GM18867 (cell line): ENCODE data around the gene NCKAP1.
"Not testable (repeated sequence)": the region's sequence is repeated elsewhere in the genome, so short reads cannot be mapped to it uniquely, and the experiment has no call there.

ENCODE experiments used
- ATAC-seq: cut with Tn5 transposase; IDR thresholded peaks from one replicate; pipeline ENCODE4 v1.9.1; 2021; ENCODE audit warnings: mild to moderate bottlenecking, moderate library complexity; ENCODE audit not compliant: unreplicated experiment

NCKAP1 gene

DNA sequence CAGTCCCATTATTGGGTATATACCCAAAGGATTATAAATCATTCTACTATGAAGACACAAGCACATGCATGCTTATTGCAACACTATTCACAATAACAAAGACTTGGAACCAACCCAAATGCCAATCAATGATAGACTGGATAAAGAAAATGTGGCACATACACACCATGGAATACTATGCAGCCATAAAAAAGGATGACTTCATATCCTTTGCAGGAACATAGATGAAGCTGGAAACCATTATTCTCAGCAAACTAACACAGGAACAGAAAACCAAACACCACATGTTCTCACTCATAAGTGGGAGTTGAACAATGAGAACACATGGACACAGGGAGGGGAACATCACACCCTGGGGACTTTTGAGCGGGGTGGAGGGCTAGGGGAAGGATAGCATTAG lies 158.2 kb downstream of the NCKAP1 start:
- ATAC-seq: not testable (repeated sequence)

DNA sequence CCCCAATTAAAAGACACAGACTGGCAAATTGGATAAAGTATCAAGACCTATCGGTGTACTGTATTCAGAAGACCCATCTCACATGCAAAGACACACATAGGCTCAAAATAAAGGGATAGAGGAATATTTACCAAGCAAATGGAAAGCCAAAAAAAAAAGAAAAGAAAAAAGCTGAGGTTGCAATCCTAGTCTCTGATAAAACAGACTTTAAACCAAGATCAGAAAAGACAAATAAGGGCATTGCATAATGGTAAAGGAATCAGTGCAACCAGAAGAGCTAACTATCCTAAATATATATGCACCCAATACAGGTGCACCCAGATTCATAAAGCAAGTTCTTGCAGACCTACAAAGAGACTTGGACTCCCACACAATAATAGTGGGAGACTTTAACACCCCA lies 161.6 kb downstream of the NCKAP1 start:
- not testable (repeated sequence) for ATAC-seq

DNA sequence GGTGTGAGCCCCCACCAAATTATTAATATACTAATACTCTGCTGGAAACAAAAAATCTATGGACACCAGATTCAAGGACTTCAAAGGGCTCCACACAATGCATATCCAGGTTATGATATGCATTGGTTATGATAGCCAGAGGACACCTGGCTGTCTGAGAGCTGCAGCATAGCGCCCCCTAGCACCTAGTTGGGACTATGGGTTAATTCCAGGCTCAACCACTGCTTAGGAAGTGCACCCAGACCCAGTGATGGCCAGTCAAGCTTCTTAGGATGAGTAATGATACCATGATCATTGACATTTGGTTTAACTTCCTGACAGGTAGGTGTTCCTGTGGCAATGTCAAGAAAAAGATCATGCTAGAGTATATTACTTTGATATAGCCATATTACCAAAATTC lies 168.0 kb downstream of the NCKAP1 start:
- no peak for ATAC-seq

DNA sequence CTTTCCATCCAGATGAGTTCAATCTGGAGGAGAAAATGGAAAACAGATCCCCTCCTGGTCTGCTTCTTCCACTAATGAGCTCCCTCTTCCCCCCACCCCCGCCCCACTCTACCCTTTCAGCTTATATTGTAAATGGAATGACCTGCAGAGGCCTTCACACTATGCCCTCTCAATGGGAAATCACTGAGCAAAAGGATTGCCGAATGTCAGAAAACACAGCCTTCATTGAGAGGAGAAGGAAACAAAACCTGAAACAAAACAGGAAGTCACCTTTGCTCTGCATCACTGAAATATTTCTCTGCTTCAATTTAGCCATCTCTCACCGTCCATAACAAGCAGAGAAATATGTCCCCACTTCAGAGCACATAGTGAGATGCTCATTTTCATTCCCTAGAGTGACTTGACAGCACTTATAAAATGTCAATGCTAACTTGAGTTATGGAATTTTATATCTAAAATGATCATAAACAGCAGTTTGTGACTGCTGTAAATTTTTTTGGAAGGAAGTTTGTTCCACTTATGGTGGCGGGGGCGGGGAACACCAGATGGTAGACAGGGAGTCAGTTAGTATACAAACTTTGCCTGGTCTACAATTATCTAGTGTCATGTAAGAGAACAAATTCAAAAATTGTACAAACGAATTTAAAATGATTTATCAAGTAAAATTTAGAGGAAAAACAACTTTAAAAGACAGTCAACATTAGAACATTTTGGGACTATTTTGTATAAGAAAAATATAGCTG lies 170.0 kb downstream of the NCKAP1 start:
- peak; percentile 60 for ATAC-seq

DNA sequence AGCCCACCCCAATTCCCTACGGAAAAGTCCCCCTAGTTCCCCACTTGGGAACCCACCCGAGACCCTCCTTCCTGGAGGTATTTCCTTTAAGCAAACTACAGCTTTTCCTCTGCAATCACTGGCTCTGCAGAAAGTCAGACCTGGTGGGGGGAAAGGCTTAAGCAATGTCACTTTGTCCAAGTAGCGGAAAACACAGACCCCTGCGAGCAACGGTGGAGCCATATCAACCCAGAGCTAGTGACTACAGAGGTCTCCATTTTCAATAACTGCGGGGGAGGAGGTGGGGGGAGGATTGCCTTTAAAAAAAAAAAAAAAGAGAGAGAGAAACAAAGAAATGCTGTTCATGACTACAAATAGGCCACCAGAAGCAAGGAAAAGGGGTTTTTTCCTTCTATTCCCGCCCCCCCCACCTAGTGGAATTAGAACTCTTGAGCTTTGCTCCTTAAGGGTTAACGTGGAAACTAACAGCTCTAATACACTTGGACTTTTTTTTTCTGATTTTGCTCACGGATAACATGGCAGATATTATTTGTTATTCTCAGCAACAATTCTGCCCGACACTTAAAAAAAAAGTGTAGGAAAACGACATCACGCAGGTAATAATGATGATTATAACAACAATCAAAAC lies 170.7 kb downstream of the NCKAP1 start:
- ATAC-seq: no peak

DNA sequence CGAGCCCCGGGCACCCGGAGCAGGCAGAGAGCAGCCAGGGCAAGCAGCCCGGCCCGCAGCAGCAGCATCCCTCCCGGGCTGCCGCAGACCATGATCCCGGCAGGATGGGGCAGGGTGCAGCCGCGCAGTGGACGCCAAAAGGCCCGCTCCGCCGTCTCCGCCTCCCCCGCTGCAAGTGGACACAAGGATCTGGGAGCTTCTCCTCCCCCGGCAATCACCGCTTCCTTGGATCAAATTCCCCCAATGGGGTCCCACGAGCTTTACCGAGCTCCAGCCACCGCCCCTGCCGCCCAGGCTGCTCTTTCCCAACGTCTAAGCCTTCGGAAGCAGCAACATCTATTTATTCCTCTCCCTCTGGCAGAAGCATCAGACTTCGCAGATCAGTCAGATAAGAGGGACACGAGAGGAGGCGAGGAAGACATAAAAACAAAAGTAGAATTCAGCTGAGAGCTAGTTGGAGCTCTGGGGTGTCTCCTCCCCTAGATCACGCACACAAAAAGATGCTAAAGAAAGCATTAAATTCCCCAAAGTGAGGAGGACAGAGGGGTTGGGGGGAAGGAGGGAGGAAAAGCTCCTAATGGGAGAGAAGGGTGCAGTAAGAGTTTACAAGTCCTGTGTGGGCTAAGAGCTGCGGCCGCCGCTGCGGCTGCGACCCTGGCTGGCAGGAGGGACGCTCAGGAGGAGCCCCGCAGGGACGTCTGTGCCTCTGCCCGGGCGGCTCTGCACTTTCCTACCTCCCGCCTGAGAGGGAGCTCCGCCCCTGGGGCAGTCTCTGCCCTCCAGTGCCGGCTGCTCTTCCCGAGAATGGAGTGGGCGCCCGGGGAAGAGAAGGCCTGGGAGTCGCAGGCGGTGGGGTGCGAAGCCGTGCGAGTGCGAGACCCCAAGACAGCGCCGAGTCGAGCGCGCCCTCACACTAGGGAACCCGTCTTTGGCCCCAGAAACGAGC lies 171.5 kb downstream of the NCKAP1 start, which contains the start of gene FRZB:
TSS of gene FRZB (minus strand) at position 177 of the 946 bp plus-strand sequence. CDS start at position 92, 85 bp downstream.
- ATAC-seq: peak; percentile 41

DNA sequence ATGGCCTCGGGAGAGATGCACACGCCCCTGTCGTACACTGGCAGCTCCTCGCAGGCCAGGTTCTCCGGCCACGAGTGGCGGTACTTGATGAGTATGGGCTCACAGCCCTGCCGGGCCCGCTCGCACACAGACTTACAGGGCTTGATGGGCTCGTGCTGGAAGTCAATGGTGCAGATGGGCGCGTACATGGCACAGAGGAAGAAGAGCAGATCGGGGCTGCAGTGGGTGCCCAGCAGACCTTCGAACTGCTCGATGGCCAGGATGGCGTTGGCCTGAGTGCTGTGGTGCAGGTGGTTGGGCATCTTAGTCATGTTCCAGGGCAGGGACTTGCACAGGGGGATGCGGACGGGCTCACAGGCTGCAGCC lies 172.2 kb downstream of the NCKAP1 start:
- ATAC-seq: no peak

DNA sequence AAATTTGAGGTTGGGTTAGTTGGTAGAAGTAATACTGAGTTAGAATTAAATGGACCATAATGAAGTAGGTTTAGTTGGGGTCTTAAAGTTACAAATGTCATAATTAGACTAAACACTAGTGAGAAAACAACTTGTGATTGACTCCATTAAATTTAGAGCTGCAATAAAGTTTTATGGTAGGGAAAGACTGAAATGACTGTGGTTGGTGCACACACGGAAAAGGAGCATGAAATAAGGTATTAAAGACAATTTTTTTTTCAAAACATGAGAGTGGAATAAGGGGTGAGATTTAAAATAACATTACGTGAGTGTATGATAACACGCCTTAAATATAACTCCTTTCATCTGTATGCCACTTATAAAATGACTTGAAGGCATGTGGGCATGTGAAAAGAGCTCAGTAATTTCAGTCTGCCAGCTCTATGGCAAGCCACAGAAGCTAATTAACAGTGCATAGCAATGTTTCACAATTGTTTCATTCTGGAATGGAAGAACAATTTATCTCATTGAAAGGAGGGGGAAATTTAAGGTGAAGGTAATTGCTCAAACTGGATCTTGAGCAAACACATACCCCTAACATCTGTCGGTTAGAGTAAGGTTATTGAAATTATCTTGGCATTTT lies 173.2 kb downstream of the NCKAP1 start:
- no peak for ATAC-seq

DNA sequence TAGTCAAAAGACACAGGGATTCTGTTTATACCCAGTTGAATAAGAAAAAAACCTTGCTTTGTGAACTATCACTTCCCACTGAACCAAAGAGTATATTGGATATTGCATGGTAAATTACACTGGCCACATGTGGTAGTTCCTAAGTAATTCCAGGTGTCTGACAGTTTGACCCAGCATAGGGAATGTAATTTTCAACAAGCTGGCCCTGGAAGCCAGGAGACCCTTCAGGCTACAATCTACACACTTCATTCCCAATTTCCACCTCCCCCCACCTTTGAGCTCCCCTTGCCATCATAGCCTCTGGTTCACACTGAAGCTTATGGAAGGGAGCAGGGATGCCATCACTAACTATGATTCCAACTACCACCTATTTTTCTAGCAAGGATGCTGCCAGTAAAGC lies 174.6 kb downstream of the NCKAP1 start:
- ATAC-seq: no peak

DNA sequence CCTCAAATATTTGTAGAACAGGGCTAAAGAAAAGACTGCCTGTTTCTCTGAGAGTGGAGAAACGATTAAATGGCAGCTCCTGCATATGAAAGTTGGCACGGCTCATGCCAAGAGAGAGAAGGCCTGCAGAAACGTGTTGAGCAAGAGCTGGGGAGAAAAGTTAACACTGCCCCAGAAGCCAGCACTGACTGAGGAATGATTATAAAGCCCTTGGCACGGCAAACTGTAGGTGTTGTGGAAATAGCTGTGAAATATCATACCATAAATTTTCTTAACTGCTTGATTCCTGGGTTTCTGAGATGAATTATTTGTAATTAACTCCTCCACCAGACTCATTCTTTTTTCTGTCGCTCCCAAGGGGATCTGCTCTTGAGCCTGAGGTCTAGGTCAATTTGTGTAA lies 176.2 kb downstream of the NCKAP1 start:
- no peak for ATAC-seq

DNA sequence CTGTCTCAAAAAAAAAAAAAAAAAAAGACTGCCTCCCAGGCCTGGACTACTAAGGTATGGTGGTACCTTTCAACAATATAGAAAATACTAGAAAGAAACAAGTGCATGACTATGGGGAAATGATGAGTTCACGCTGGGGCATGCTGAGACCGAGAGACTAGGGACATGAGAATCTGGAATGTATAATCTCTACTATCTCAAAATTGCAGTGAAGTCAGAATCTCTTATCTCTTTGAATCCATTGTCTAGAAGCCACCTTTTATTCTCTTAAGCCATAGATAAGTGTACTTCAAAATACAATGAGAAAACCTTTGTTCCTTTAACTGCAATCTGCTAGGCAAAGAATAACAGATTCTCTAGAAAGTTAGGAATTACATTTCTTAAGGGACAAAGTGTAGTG lies 177.4 kb downstream of the NCKAP1 start:
- ATAC-seq: no peak
